ENCODE data around the gene FIGNL1. TPM values are rescaled to one million over a fixed set of nuclear protein-coding genes. Genes with fewer than 3 reads are reported as not detected.

Gene FIGNL1
- polyA plus RNA-seq, 1 donor from 2014 or later = 7.4 TPM

GRCh38 chr7:50477640-50478039 is 27.5 kb upstream of the FIGNL1 start:
- no peaks in the 10 kb centered on the region for H3K9me3 Mint-ChIP-seq
- no peaks in the 10 kb centered on the region for H3K36me3 Mint-ChIP-seq
- H3K27me3 Mint-ChIP-seq = peaks cover 4% of the 10 kb centered on the region
- H3K4me3 Mint-ChIP-seq = no peak overlapping the region
- peaks cover 0 to 3% (median 1%) of the 10 kb centered on the region in 3 donors for H3K4me1 Mint-ChIP-seq
- no peak overlapping the region for H3K27ac Mint-ChIP-seq

GRCh38 chr7:50476953-50477625 is 26.9 kb upstream of the FIGNL1 start:
- peaks cover 0 to 3% (median 1%) of the 10 kb centered on the region in 3 donors for H3K4me1 Mint-ChIP-seq
- no peaks in the 10 kb centered on the region for H3K36me3 Mint-ChIP-seq
- no peak overlapping the region for H3K4me3 Mint-ChIP-seq
- H3K27me3 Mint-ChIP-seq = peaks cover 4% of the 10 kb centered on the region
- no peak overlapping the region for H3K27ac Mint-ChIP-seq
- no peaks in the 10 kb centered on the region for H3K9me3 Mint-ChIP-seq

- no peak overlapping the region for H3K4me3 Mint-ChIP-seq
- H3K4me1 Mint-ChIP-seq = peaks cover 0 to 3% (median 1%) of the 10 kb centered on the region in 3 donors
- peaks cover 6% of the 10 kb centered on the region for H3K27me3 Mint-ChIP-seq
- H3K36me3 Mint-ChIP-seq = no peaks in the 10 kb centered on the region
- H3K27ac Mint-ChIP-seq = peak overlapping the region in 1 of 3 donors; percentile 47
- H3K9me3 Mint-ChIP-seq = no peaks in the 10 kb centered on the region
These were observed 25.2 kb upstream of the FIGNL1 start for GRCh38 chr7:50475340-50475739.

- H3K4me3 Mint-ChIP-seq = no peak overlapping the region
- H3K4me1 Mint-ChIP-seq = peaks cover 0 to 3% (median 1%) of the 10 kb centered on the region in 3 donors
- no peaks in the 10 kb centered on the region for H3K36me3 Mint-ChIP-seq
- no peaks in the 10 kb centered on the region for H3K9me3 Mint-ChIP-seq
- peaks cover 6% of the 10 kb centered on the region for H3K27me3 Mint-ChIP-seq
- H3K27ac Mint-ChIP-seq = no peak overlapping the region
These were observed 24.4 kb upstream of the FIGNL1 start for GRCh38 chr7:50474382-50475160.

GRCh38 chr7:50473531-50473930 is 23.4 kb upstream of the FIGNL1 start:
- no peak overlapping the region for H3K27ac Mint-ChIP-seq
- no peaks in the 10 kb centered on the region for H3K36me3 Mint-ChIP-seq
- no peak overlapping the region for H3K4me3 Mint-ChIP-seq
- no peaks in the 10 kb centered on the region for H3K9me3 Mint-ChIP-seq
- peaks cover 0 to 3% (median 1%) of the 10 kb centered on the region in 3 donors for H3K4me1 Mint-ChIP-seq
- H3K27me3 Mint-ChIP-seq = peaks cover 7% of the 10 kb centered on the region

DNA sequence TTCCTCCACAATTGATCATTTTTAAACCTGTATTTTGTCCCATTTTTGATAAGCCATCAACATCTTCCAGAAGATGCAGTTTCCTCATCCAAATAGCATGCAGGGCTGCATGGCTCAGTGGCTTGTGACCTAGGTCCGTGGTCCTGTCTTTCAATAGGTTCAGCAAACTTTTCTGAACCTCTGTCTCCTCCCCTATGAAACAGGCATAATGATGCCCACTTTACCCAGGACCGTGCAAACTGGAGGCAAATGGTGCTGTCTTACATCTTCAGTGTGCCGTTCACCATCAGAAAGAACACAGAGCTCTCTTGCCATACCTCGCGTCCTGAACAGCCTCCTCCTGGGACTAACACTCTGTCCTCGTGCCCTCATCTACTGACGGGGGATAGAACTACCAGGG is 22.3 kb upstream of the FIGNL1 start:
- Mint-ChIP-seq H3K9me3 (no peaks in the 10 kb centered on the region), H3K36me3 (peaks cover 1% of the 10 kb centered on the region), H3K27me3 (peaks cover 5% of the 10 kb centered on the region), H3K4me3 (no peak overlapping the region), H3K4me1 (peaks cover 4 to 8% (median 4%) of the 10 kb centered on the region in 3 donors), H3K27ac (no peak overlapping the region)

DNA sequence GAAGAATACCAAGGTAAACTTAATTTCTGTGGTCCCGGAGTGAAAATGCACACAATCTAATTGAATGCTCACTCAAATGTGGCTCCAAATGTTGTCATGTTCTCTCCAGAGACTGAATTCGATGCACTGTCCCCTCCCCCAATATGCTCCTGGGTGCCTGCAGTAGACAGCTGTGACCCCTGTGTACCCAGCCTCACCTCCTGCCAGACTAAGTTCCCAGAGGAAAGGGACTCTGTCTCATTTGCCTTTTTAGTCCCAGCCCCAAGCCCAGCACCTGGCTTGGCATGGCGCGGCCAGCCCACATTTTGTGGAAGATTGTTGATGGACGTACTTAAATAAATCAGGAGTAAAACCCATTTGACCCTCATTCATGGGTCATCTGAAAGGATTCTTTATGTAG is 21.8 kb upstream of the FIGNL1 start:
- Mint-ChIP-seq H3K27me3 (peaks cover 5% of the 10 kb centered on the region), H3K4me1 (peaks cover 4 to 8% (median 4%) of the 10 kb centered on the region in 3 donors), H3K36me3 (peaks cover 1% of the 10 kb centered on the region), H3K4me3 (no peak overlapping the region), H3K27ac (no peak overlapping the region), H3K9me3 (no peaks in the 10 kb centered on the region)

DNA sequence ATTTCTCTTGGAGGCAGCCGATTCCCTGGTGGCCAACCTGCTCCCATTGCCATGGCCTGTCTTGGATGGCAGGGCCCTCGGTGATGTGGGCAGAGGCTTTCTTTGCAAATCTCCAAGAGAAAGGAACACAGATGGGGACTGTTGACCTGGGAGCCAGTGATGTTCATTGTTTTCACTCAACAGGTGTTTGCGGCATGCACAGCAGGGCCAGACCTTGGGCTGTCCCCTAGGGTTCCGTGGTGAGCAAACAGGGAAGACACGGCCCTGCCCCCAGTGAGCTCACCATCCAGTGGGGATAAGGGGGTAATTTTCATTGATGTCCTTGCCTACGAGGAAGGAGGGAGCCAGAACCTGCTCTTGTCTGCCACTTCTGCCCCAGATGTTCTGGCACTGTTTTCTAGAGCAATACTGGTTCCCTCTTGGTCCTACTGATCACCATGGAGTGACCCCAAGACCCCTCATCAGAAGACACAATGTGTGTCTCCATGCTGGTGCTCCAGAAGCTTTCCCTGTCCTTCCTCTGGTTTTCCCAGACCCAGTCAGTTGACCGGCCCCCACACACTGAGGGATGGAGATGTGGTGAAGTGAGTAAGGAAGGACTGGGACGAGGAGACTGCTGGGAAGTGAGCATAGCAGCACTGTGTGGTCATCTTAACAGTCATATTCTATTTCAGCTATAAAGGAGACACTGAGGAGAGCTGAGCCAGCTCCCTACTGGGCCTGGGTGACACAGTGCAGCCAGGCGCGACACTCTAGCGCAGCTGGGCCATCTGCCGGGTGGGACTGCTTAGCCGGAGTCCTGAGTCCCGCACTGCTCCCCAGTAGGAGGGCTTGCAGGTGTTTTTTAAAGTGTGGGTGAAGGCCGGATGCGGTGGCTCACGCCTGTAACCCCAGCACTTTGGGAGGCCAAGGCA is 20.4 kb upstream of the FIGNL1 start:
- Mint-ChIP-seq H3K27ac (no peak overlapping the region), H3K27me3 (peaks cover 5% of the 10 kb centered on the region), H3K4me3 (no peak overlapping the region), H3K9me3 (no peaks in the 10 kb centered on the region), H3K4me1 (peaks cover 4 to 8% (median 4%) of the 10 kb centered on the region in 3 donors), H3K36me3 (peaks cover 1% of the 10 kb centered on the region)

GRCh38 chr7:50469181-50469580 is 19.0 kb upstream of the FIGNL1 start:
- Mint-ChIP-seq H3K27me3 (peaks cover 5% of the 10 kb centered on the region), H3K4me1 (peaks cover 3 to 5% (median 4%) of the 10 kb centered on the region in 3 donors), H3K4me3 (no peak overlapping the region), H3K27ac (peak overlapping the region in 1 of 3 donors; percentile 3), H3K9me3 (no peaks in the 10 kb centered on the region), H3K36me3 (peaks cover 1% of the 10 kb centered on the region)

DNA sequence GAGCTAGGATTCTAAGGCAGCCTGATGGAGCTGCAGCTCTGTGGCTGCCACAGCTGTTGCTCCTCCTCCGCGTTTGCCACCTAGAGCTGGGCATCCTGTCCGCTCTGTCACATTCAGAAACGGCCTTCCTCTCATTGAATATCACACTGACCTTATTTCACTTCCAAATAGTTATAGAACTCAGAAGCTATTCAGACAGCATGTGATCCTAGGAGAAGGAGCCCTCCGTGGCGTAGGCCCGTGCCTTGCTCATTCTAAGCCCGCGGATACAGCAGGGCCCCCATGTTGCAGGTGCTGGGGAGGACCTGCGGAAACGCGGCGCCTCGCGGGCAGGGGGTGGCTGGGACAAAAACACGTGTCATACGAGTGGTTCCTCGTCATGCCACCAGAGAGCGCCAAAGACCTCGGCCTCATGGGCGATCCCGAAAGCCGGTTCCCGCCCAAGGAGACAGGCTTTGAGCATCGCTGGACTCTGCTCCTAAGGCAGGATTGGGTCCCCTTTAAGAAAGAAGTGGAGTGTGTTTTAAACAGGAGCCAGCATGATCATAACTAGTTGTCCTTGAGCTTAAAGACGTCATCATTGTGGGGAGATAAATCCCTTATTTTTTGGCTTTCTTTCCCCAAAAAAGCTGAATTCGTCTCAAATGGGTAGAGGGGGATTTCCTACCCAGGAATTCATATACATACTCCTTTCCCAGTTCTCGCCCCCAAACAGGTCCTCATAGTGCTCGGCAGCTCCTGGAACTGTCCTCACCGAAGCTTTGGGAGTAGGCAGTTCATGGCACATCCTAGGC is 17.9 kb upstream of the FIGNL1 start:
- no peaks in the 10 kb centered on the region for H3K9me3 Mint-ChIP-seq
- peak overlapping the region in 1 of 3 donors; percentile 63 for H3K27ac Mint-ChIP-seq
- peaks cover 3 to 5% (median 4%) of the 10 kb centered on the region in 3 donors for H3K4me1 Mint-ChIP-seq
- H3K4me3 Mint-ChIP-seq = peak overlapping the region in 2 of 4 donors; percentile 75 to 87
- peaks cover 5% of the 10 kb centered on the region for H3K36me3 Mint-ChIP-seq
- peaks cover 9% of the 10 kb centered on the region for H3K27me3 Mint-ChIP-seq

GRCh38 chr7:50466815-50467585 is 16.9 kb upstream of the FIGNL1 start:
- Mint-ChIP-seq H3K27ac (peak overlapping the region in 1 of 3 donors; percentile 63), H3K36me3 (peaks cover 7% of the 10 kb centered on the region), H3K9me3 (no peaks in the 10 kb centered on the region), H3K4me1 (peaks cover 3 to 5% (median 4%) of the 10 kb centered on the region in 3 donors), H3K27me3 (peaks cover 12% of the 10 kb centered on the region), H3K4me3 (peak overlapping the region in 1 of 4 donors; percentile 68)

DNA sequence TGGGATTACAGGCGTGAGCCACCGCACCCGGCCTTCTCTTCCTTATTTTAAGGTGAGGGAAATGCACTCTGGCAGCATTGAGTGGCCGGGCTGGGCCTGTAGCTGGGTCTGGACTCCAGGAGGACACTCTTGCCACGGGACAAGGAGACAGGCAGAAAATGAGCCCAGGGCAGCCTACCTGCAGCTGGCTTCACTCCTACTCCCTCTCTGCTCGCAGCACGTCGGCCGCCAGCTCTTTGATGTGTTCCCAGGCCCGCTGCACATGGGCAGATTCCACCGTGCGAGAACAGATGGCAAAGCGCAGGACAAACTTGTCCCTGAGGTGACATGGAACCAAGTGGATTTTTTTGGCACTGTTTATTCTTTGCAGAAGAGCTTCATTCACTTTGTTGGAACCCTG is 12.9 kb upstream of the FIGNL1 start:
- no peak overlapping the region for H3K4me3 Mint-ChIP-seq
- H3K27ac Mint-ChIP-seq = peak overlapping the region in 1 of 3 donors; percentile 26
- H3K4me1 Mint-ChIP-seq = peaks cover 2 to 3% (median 2%) of the 10 kb centered on the region in 3 donors
- H3K27me3 Mint-ChIP-seq = peaks cover 10% of the 10 kb centered on the region
- peaks cover 6% of the 10 kb centered on the region for H3K36me3 Mint-ChIP-seq
- no peaks in the 10 kb centered on the region for H3K9me3 Mint-ChIP-seq

GRCh38 chr7:50462361-50462760 is 12.2 kb upstream of the FIGNL1 start:
- H3K27me3 Mint-ChIP-seq = peaks cover 10% of the 10 kb centered on the region
- H3K27ac Mint-ChIP-seq = no peak overlapping the region
- H3K4me3 Mint-ChIP-seq = no peak overlapping the region
- H3K36me3 Mint-ChIP-seq = peaks cover 6% of the 10 kb centered on the region
- H3K4me1 Mint-ChIP-seq = no peaks in the 10 kb centered on the region
- no peaks in the 10 kb centered on the region for H3K9me3 Mint-ChIP-seq
